A549 (cell line): Measurements from ENCODE around the gene MALAT1. TPM values are rescaled to one million over a fixed set of nuclear protein-coding genes. Genes with fewer than 3 reads are reported as not detected.

Experiments
- ATAC-seq, 2 experiments: fragments of 200-7000 bp in 1 of 2; fragments of >200 bp in 1 of 2; cut with Nextera tagmentation in 1 of 2; cut with Tn5 transposase in 1 of 2; 3 replicates each; pipeline versions ENCODE4 v1.8.0 to v1.9.1; 2018 to 2020; ENCODE audit warnings: mild to moderate bottlenecking in 1 of 2, moderate library complexity in 1 of 2
- CTCF ChIA-PET: fragments of 300-600 bp; sonication (Branson Sonifier 250); formaldehyde crosslinking; extraction: SDS; loops from one replicate; lab custom pipeline; 2021; ENCODE audit warnings: antibody characterized with exemption, inconsistent platforms; lab: Yijun Ruan, JAX
- POLR2A ChIA-PET: fragments of 350-600 bp; formaldehyde crosslinking; extraction: SDS; loops from one replicate; lab custom pipeline; 2021; ENCODE audit warnings: antibody characterized with exemption, inconsistent platforms; lab: Yijun Ruan, JAX
- DNase-seq, 2 experiments: peaks; one replicate each; pipeline versions ENCODE4 v3.0.0 to v3.0.0-alpha.2; 2011 to 2016; ENCODE audit warnings: low read depth in 1 of 2, low spot score in 1 of 2
- FAIRE-seq: peaks from 2 replicates; lab custom pipeline; 2011; peaks lifted over from hg19 to GRCh38; lab: Jason Lieb, UNC
- H3K27ac ChIP-seq, 2 experiments: fragments of >200 bp; sonication (Bioruptor Twin); formaldehyde crosslinking; 3 replicates each; pipeline ENCODE4 v1.5.1; 2016 to 2017
- H3K4me1 ChIP-seq: fragments of >200 bp; sonication (Bioruptor Twin); formaldehyde crosslinking; 3 replicates; pipeline ENCODE4 v1.6.1; 2016
- H3K4me2 ChIP-seq: fragments of >200 bp; sonication (Bioruptor Twin); formaldehyde crosslinking; 3 replicates; pipeline ENCODE4 v1.6.1; 2016
- H3K4me3 ChIP-seq: fragments of >200 bp; sonication (Bioruptor Twin); formaldehyde crosslinking; 3 replicates; pipeline ENCODE4 v1.5.1; 2016
- H3K9me3 ChIP-seq: fragments of >200 bp; sonication (Bioruptor Twin); formaldehyde crosslinking; 3 replicates; pipeline ENCODE4 v1.6.1; 2016
- BHLHE40 ChIP-seq: IDR thresholded peaks from 2 replicates; pipeline ENCODE4 v1.6.1; 2012; ENCODE audit warnings: low read depth, low read length, inconsistent platforms
- CHD2 ChIP-seq: fragments of 150-350 bp; IDR thresholded peaks from 2 replicates; pipeline ENCODE4 v1.6.1; 2014; ENCODE audit warnings: low read length; ENCODE audit not compliant: partially characterized antibody
- CHD4 ChIP-seq: fragments of 200-600 bp; sonication (generic); IDR thresholded peaks from 2 replicates; pipeline ENCODE4 v1.6.1; 2016; ENCODE audit warnings: antibody characterized with exemption, mild to moderate bottlenecking, borderline replicate concordance
- E2F6 ChIP-seq: IDR thresholded peaks from 2 replicates; pipeline ENCODE4 v1.6.1; 2012; ENCODE audit warnings: low read depth, borderline replicate concordance
- EHF ChIP-seq: fragments of 250-450 bp; sonication (Bioruptor Pico); IDR thresholded peaks from 2 replicates; pipeline ENCODE4 v1.5.0; 2020; ENCODE audit warnings: mild to moderate bottlenecking
- EHMT2 ChIP-seq: fragments of 200-600 bp; sonication (generic); IDR thresholded peaks from 2 replicates; pipeline ENCODE4 v1.6.1; 2016; ENCODE audit warnings: antibody characterized with exemption, low read depth, mild to moderate bottlenecking, moderate library complexity
- ESRRA ChIP-seq: fragments of 150-350 bp; IDR thresholded peaks from 2 replicates; pipeline ENCODE4 v1.6.1; 2014; ENCODE audit warnings: mild to moderate bottlenecking, low read length, borderline replicate concordance
- FOSB ChIP-seq: fragments of 250-450 bp; sonication (Bioruptor Pico); IDR thresholded peaks from 2 replicates; pipeline ENCODE4 v1.5.0; 2020; ENCODE audit warnings: mild to moderate bottlenecking, moderate library complexity
- FOXS1 ChIP-seq: fragments of 250-450 bp; sonication (Bioruptor Pico); IDR thresholded peaks from 2 replicates; pipeline ENCODE4 v1.5.0; 2020; ENCODE audit warnings: mild to moderate bottlenecking, moderate library complexity
- HDAC2 ChIP-seq: fragments of 200-600 bp; sonication (generic); IDR thresholded peaks from 2 replicates; pipeline ENCODE4 v1.6.1; 2016
- HEYL ChIP-seq: fragments of 250-450 bp; sonication (Bioruptor Pico); IDR thresholded peaks from 2 replicates; pipeline ENCODE4 v1.8.0; 2021; ENCODE audit warnings: mild to moderate bottlenecking, moderate library complexity
- HOXA7 ChIP-seq: fragments of 250-450 bp; sonication (Bioruptor Pico); IDR thresholded peaks from 2 replicates; pipeline ENCODE4 v1.5.0; 2020; ENCODE audit warnings: mild to moderate bottlenecking, moderate library complexity
- JUN ChIP-seq, 2 experiments: fragments of >200 bp; sonication (Bioruptor Twin); formaldehyde crosslinking; IDR thresholded peaks; 2 replicates in 1 of 2; 3 replicates in 1 of 2; pipeline ENCODE4 v1.6.1; 2016 to 2017
- KDM5A ChIP-seq: fragments of 200-600 bp; sonication (generic); IDR thresholded peaks from 2 replicates; pipeline ENCODE4 v1.6.1; 2016; ENCODE audit warnings: antibody characterized with exemption, mild to moderate bottlenecking
- MAZ ChIP-seq: fragments of 150-350 bp; IDR thresholded peaks from 2 replicates; pipeline ENCODE4 v1.6.1; 2014; ENCODE audit warnings: antibody characterized with exemption, low read depth, low read length, borderline replicate concordance
- NPAS2 ChIP-seq: fragments of 250-450 bp; sonication (Bioruptor Pico); IDR thresholded peaks from 2 replicates; pipeline ENCODE4 v1.8.0; 2022; ENCODE audit warnings: mild to moderate bottlenecking, moderate library complexity, borderline replicate concordance
- NR3C1 ChIP-seq: fragments of >200 bp; sonication (Bioruptor Twin); formaldehyde crosslinking; IDR thresholded peaks from 3 replicates; pipeline ENCODE4 v1.6.1; 2017
- PHF8 ChIP-seq: fragments of 200-600 bp; sonication (generic); IDR thresholded peaks from 2 replicates; pipeline ENCODE4 v1.6.1; 2016; ENCODE audit warnings: low read depth, mild to moderate bottlenecking, antibody characterized with exemption, moderate library complexity, borderline replicate concordance
- POLR2A ChIP-seq: IDR thresholded peaks from 2 replicates; pipeline ENCODE4 v1.6.1; 2012; ENCODE audit warnings: mild to moderate bottlenecking, low read length
- POLR2AphosphoS2 ChIP-seq: conservative IDR thresholded peaks from 2 replicates; pipeline ENCODE4 v1.6.1; 2012; ENCODE audit warnings: low read length, improper control_type of control experiment, inconsistent platforms
- RARB ChIP-seq: fragments of 250-450 bp; sonication (Bioruptor Pico); IDR thresholded peaks from 2 replicates; pipeline ENCODE4 v1.8.0; 2021; ENCODE audit warnings: mild to moderate bottlenecking, moderate library complexity
- RCOR1 ChIP-seq: fragments of 150-350 bp; IDR thresholded peaks from 2 replicates; pipeline ENCODE4 v1.6.1; 2014; ENCODE audit warnings: antibody characterized with exemption, low read length, low read depth
- RFX5 ChIP-seq: fragments of 450-650 bp; IDR thresholded peaks from 2 replicates; pipeline ENCODE4 v1.7.1; 2014; ENCODE audit warnings: antibody characterized with exemption, mild to moderate bottlenecking, moderate library complexity
- ZC3H11A ChIP-seq: fragments of 450-650 bp; IDR thresholded peaks from 2 replicates; pipeline ENCODE4 v1.6.1; 2014; ENCODE audit warnings: antibody characterized with exemption, mild to moderate bottlenecking
- ZSCAN20 ChIP-seq: fragments of 250-450 bp; sonication (Bioruptor Pico); IDR thresholded peaks from 2 replicates; pipeline ENCODE4 v1.8.0; 2022; ENCODE audit warnings: mild to moderate bottlenecking, moderate library complexity
- WGBS: methylation state at CpG from one replicate; pipeline ENCODE4 v1.1.6; 2017; ENCODE audit errors: missing lambda C conversion rate; 5-methylcytosine and 5-hydroxymethylcytosine counted together
- polyA plus RNA-seq, 4 experiments: library from polyadenylated mRNA; depleted of rRNA in 3 of 4; stranded (reverse); fragments of >200 nt; fragmentation: RNase III in 1 of 4; extraction: RNeasy Plus Mini Kit Qiagen cat#74134 plus additional on column Dnase treatment in 1 of 4; gene quantifications; 2 replicates in 3 of 4; 3 replicates in 1 of 4; pipeline ENCODE4 v1.2.3, GENCODE V29; 2011 to 2017
- TF ChIP-seq, protein P1 (sequence below): fragments of >200 bp; sonication (Bioruptor Twin); formaldehyde crosslinking; IDR thresholded peaks from 3 replicates; pipeline ENCODE4 v1.5.1; 2016
- TF ChIP-seq, protein P2 (sequence below): fragments of >200 bp; sonication (Bioruptor Twin); formaldehyde crosslinking; IDR thresholded peaks from 3 replicates; pipeline ENCODE4 v1.6.1; 2016

The MALAT1 gene
- polyA plus RNA-seq, 2 of the 4 experiments (the other 2 are of a cell fraction): 188 to 1,041 TPM

- WGBS: 29% methylated on average over 15 of the region's 15 CpGs
- peak overlapping the region; percentile 98 for H3K4me2 ChIP-seq
- FAIRE-seq (no peak), ATAC-seq (no peak; a peak in 1 of 6 replicates), DNase-seq (no peak)
- H3K4me3 ChIP-seq: peak overlapping the region; percentile 30; the same call in 2 of the 3 replicates
- peaks cover 62% of the 10 kb centered on the region for H3K4me1 ChIP-seq
- TF ChIP-seq, protein P1, sequence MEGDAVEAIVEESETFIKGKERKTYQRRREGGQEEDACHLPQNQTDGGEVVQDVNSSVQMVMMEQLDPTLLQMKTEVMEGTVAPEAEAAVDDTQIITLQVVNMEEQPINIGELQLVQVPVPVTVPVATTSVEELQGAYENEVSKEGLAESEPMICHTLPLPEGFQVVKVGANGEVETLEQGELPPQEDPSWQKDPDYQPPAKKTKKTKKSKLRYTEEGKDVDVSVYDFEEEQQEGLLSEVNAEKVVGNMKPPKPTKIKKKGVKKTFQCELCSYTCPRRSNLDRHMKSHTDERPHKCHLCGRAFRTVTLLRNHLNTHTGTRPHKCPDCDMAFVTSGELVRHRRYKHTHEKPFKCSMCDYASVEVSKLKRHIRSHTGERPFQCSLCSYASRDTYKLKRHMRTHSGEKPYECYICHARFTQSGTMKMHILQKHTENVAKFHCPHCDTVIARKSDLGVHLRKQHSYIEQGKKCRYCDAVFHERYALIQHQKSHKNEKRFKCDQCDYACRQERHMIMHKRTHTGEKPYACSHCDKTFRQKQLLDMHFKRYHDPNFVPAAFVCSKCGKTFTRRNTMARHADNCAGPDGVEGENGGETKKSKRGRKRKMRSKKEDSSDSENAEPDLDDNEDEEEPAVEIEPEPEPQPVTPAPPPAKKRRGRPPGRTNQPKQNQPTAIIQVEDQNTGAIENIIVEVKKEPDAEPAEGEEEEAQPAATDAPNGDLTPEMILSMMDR: no peak
- TF ChIP-seq ZC3H11A: no peak
- TF ChIP-seq RARB (CRISPR knock-in tag): no peak
- no peak for TF ChIP-seq BHLHE40
- TF ChIP-seq RFX5: no peak
- 0 out of 2 replicates have a peak, but pooled peaks have one; percentile 3 for TF ChIP-seq NPAS2 (CRISPR knock-in tag)
- no peak for TF ChIP-seq JUN (IDR thresholded peaks at IDR 0.05)
- TF ChIP-seq FOXS1 (CRISPR knock-in tag): 0 out of 2 replicates have a peak, but pooled peaks have one; percentile 25
- TF ChIP-seq KDM5A: no peak
- TF ChIP-seq HOXA7 (CRISPR knock-in tag): peak; percentile 87
- no peak for TF ChIP-seq PHF8
- TF ChIP-seq EHF (CRISPR knock-in tag): peak; percentile 44; the same call in 1 of the 2 replicates
- TF ChIP-seq ESRRA: no peak
- TF ChIP-seq HDAC2: no peak
- peak; percentile 83 for TF ChIP-seq FOSB (CRISPR knock-in tag)
- TF ChIP-seq POLR2A: 0 out of 2 replicates have a peak, but pooled peaks have one; percentile 11
- no peak; the same call in 1 of the 2 replicates for TF ChIP-seq ZSCAN20 (CRISPR knock-in tag)
- no peak for TF ChIP-seq POLR2AphosphoS2
- TF ChIP-seq EHMT2: no peak
- TF ChIP-seq MAZ: no peak
- no peak for TF ChIP-seq NR3C1
- POLR2A ChIA-PET: interaction anchor here (0.7 to 26.7 kb wide), 11 partner anchors 7 to 125 kb away, joined by 3 to 1006 read pairs (median 58); partner anchors contain the start of gene NEAT1
- peak overlapping the region; percentile 98 to 100 for H3K27ac ChIP-seq
- CTCF ChIA-PET: interaction anchor here (0.6 to 30.0 kb wide), 13 partner anchors 9 to 933 kb away, joined by 3 to 947 read pairs (median 5); partner anchors contain the start of gene SLC25A45
- no peaks in the 10 kb centered on the region for H3K9me3 ChIP-seq
Measured at GRCh38 chr11:65496304-65497140, 2.3 kb upstream of the MALAT1 start.

- H3K9me3 ChIP-seq: no peaks in the 10 kb centered on the region
- peaks cover 53% of the 10 kb centered on the region for H3K4me1 ChIP-seq
- WGBS: 1% methylated on average over 29 of the region's 61 CpGs
- peak overlapping the region; percentile 98 for H3K4me2 ChIP-seq
- POLR2A ChIA-PET: interaction anchor here (0.7 to 26.7 kb wide), 12 partner anchors 8 to 126 kb away, joined by 3 to 1006 read pairs (median 33); partner anchors contain the start of gene NEAT1
- ATAC-seq (peak; percentile 72 to 79), DNase-seq (peak; percentile 74 to 99), FAIRE-seq (no peak)
- CTCF ChIA-PET: interaction anchor here (0.6 to 30.0 kb wide), 19 partner anchors 7 to 932 kb away, joined by 3 to 947 read pairs (median 4); partner anchors contain the start of gene SLC25A45
- peak overlapping the region; percentile 98 to 100 for H3K27ac ChIP-seq
- H3K4me3 ChIP-seq: peak overlapping the region; percentile 90
- TF ChIP-seq, protein P2, sequence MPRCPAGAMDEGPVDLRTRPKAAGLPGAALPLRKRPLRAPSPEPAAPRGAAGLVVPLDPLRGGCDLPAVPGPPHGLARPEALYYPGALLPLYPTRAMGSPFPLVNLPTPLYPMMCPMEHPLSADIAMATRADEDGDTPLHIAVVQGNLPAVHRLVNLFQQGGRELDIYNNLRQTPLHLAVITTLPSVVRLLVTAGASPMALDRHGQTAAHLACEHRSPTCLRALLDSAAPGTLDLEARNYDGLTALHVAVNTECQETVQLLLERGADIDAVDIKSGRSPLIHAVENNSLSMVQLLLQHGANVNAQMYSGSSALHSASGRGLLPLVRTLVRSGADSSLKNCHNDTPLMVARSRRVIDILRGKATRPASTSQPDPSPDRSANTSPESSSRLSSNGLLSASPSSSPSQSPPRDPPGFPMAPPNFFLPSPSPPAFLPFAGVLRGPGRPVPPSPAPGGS: peak; percentile 97
- TF ChIP-seq CHD4: no peak
- TF ChIP-seq PHF8: no peak
- TF ChIP-seq HOXA7 (CRISPR knock-in tag): no peak; the same call in 1 of the 2 replicates
- no peak for TF ChIP-seq RCOR1
- peak; percentile 89 for TF ChIP-seq CHD2
- no peak for TF ChIP-seq HEYL (CRISPR knock-in tag)
- peak; percentile 77 for TF ChIP-seq E2F6
- TF ChIP-seq EHMT2: no peak
- TF ChIP-seq NPAS2 (CRISPR knock-in tag): no peak
- TF ChIP-seq, protein P1: no peak
- 0 out of 2 replicates have a peak, but pooled peaks have one; percentile 25 for TF ChIP-seq RARB (CRISPR knock-in tag)
- no peak for TF ChIP-seq ESRRA
- TF ChIP-seq HDAC2: no peak
Measured at GRCh38 chr11:65497141-65498041, 1.5 kb upstream of the MALAT1 start.
